K562 (cell line): ENCODE results near the gene LRRC4. TPM values are rescaled to one million over a fixed set of nuclear protein-coding genes. Genes with fewer than 3 reads are reported as not detected.

Experiments
- ATAC-seq: fragments of 200-7000 bp; cut with Tn5 transposase; 3 replicates; pipeline ENCODE4 v1.9.1; 2020; ENCODE audit warnings: moderate library complexity
- BruUV-seq: library from RNA; stranded (reverse); fragments of 400-500 nt; replicated peaks from 2 replicates; lab custom pipeline; 2021; lab: Mats Ljungman, UMichigan
- CTCF ChIA-PET: fragments of 300-600 bp; formaldehyde crosslinking; extraction: SDS; loops from one replicate; lab custom pipeline; 2021; ENCODE audit warnings: low intra/inter-chr PET ratio; lab: Yijun Ruan, JAX
- POLR2A ChIA-PET: fragments of 300-600, 350-650 bp; sonication (Branson Sonifier 250); formaldehyde crosslinking; extraction: SDS; loops from one replicate; lab custom pipeline; 2021; ENCODE audit warnings: antibody characterized with exemption, inconsistent platforms; lab: Yijun Ruan, JAX
- DNase-seq, 4 experiments: peaks; one replicate each; pipeline versions ENCODE4 v3.0.0 to v3.0.0-alpha.2; 2011 to 2018; ENCODE audit warnings: low spot score in 3 of 4, mixed read lengths in 3 of 4; ENCODE audit errors: extremely low read depth in 1 of 4
- FAIRE-seq: peaks from 2 replicates; lab custom pipeline; 2011; peaks lifted over from hg19 to GRCh38; lab: Jason Lieb, UNC
- H2AFZ ChIP-seq: 2 replicates; pipeline ENCODE4 v1.6.0; 2011; ENCODE audit warnings: low read depth, low read length, control low read depth, inconsistent platforms
- H3K27ac ChIP-seq: fragments of 200-600 bp; 3 replicates; pipeline ENCODE4 v1.8.0; 2011; ENCODE audit warnings: low read depth, mild to moderate bottlenecking, control low read depth, inconsistent platforms, low read length, moderate library complexity, mixed read lengths; ENCODE audit errors: extremely low read depth
- H3K27me3 ChIP-seq, 2 experiments: fragments of 300-600 bp in 1 of 2; 2 replicates in 1 of 2; 3 replicates in 1 of 2; pipeline versions ENCODE4 v1.6.0 to v1.8.0; 2011; ENCODE audit warnings: inconsistent platforms in 2 of 2, low read length in 2 of 2, mild to moderate bottlenecking in 1 of 2, mixed read lengths in 1 of 2, moderate library complexity in 1 of 2; ENCODE audit not compliant: control insufficient read depth in 2 of 2, insufficient read depth in 2 of 2
- H3K36me3 ChIP-seq: fragments of 300-600 bp; 3 replicates; pipeline ENCODE4 v1.8.0; 2011; ENCODE audit warnings: mild to moderate bottlenecking, low read length, inconsistent platforms; ENCODE audit not compliant: control insufficient read depth, insufficient read depth
- H3K4me1 ChIP-seq, 2 experiments: fragments of 200-600 bp in 1 of 2; replicated peaks in 1 of 2; 2 replicates in 1 of 2; 3 replicates in 1 of 2; pipeline versions ENCODE4 v1.5.1 to v1.8.0; 2011; ENCODE audit warnings: inconsistent platforms in 2 of 2, low read length in 2 of 2, mild to moderate bottlenecking in 1 of 2, mixed read lengths in 1 of 2, moderate library complexity in 1 of 2; ENCODE audit not compliant: control insufficient read depth in 2 of 2, insufficient read depth in 2 of 2
- H3K4me2 ChIP-seq: 2 replicates; pipeline ENCODE4 v1.6.1; 2011; ENCODE audit warnings: low read length, control low read depth, inconsistent platforms, mixed read lengths; ENCODE audit not compliant: insufficient read depth
- H3K4me3 ChIP-seq: fragments of 200-600 bp; sonication (generic), shearing (Covaris generic); 2 replicates; pipeline ENCODE4 v1.5.1; 2016; ENCODE audit warnings: control low read depth, inconsistent platforms
- H3K79me2 ChIP-seq: fragments of 200-600 bp; 3 replicates; pipeline ENCODE4 v1.8.0; 2011; ENCODE audit warnings: low read length, inconsistent platforms; ENCODE audit not compliant: control insufficient read depth, insufficient read depth
- H3K9ac ChIP-seq, 2 experiments: 2 replicates each; pipeline versions ENCODE4 v1.6.0 to v1.6.1; 2011; ENCODE audit warnings: low read depth in 2 of 2, low read length in 2 of 2, control low read depth in 1 of 2, inconsistent platforms in 1 of 2, mild to moderate bottlenecking in 1 of 2, mixed read lengths in 1 of 2; ENCODE audit not compliant: insufficient read depth in 1 of 2
- H3K9me1 ChIP-seq: one replicate; pipeline ENCODE4 v1.6.0; 2011; ENCODE audit warnings: inconsistent platforms, mild to moderate bottlenecking, low read length, moderate library complexity; ENCODE audit not compliant: control insufficient read depth, insufficient read depth
- H3K9me3 ChIP-seq: replicated peaks from 2 replicates; pipeline ENCODE4 v1.5.1; 2011; ENCODE audit warnings: low read depth, low read length, inconsistent platforms; ENCODE audit not compliant: control insufficient read depth, insufficient read depth
- H4K20me1 ChIP-seq: replicated peaks from 2 replicates; pipeline ENCODE4 v1.6.1; 2011; ENCODE audit warnings: low read length, inconsistent platforms, mixed read lengths; ENCODE audit not compliant: control insufficient read depth, insufficient read depth
- CTCF ChIP-seq, 3 experiments: IDR thresholded peaks in 2 of 3; conservative IDR thresholded peaks in 1 of 3; 2 replicates each; pipeline ENCODE4 v1.5.1; 2011 to 2012; ENCODE audit warnings: low read length in 3 of 3, mild to moderate bottlenecking in 3 of 3, control low read depth in 2 of 3, improper control_type of control experiment in 1 of 3, inconsistent platforms in 1 of 3, low read depth in 1 of 3, mixed read lengths in 1 of 3, moderate library complexity in 1 of 3; ENCODE audit not compliant: insufficient read depth in 2 of 3
- POLR2AphosphoS5 ChIP-seq: IDR thresholded peaks from 2 replicates; pipeline ENCODE4 v1.6.1; 2011; ENCODE audit warnings: mild to moderate bottlenecking, low read depth, low read length, moderate library complexity; ENCODE audit not compliant: control insufficient read depth, insufficient read depth
- RAD21 ChIP-seq, 2 experiments: fragments of 250-450 bp in 1 of 2; fragments of 450-650 bp in 1 of 2; sonication (Bioruptor Pico) in 1 of 2; formaldehyde crosslinking in 1 of 2; IDR thresholded peaks in 1 of 2; conservative IDR thresholded peaks in 1 of 2; 2 replicates each; pipeline versions ENCODE4 v1.4.0 to v1.8.0; 2020 to 2022; ENCODE audit warnings: mild to moderate bottlenecking in 2 of 2, moderate library complexity in 1 of 2
- SMARCC2 ChIP-seq: fragments of 450-650 bp; IDR thresholded peaks from 2 replicates; pipeline ENCODE4 v1.6.1; 2017; ENCODE audit warnings: antibody characterized with exemption, moderate library complexity, mild to moderate bottlenecking, low read depth
- ZNF143 ChIP-seq: sonication (generic); formaldehyde crosslinking; IDR thresholded peaks from 2 replicates; pipeline ENCODE4 v1.9.0; 2022; ENCODE audit warnings: mild to moderate bottlenecking, missing genetic modification reagents
- whole genome bisulfite sequencing: fragments of 100-300 bp; shearing (Covaris generic); methylation state at CpG from one replicate; pipeline ENCODE4 v1.1.6; 2016; ENCODE audit warnings: low coverage, mixed read lengths; ENCODE audit not compliant: insufficient coverage; ENCODE audit errors: missing lambda C conversion rate; 5-methylcytosine and 5-hydroxymethylcytosine counted together
- in situ Hi-C: fragments of 300-500 bp; cut with MboI; formaldehyde crosslinking; loops from 4 replicates; pipeline ENCODE4 v1.15.0; 2018; ENCODE audit warnings: inconsistent platforms, mixed read lengths
- intact Hi-C: fragments of 100-400 bp; cut with micrococcal nuclease; formaldehyde crosslinking; loops from 2 replicates; pipeline ENCODE4 v1.14.2; 2022
- polyA plus RNA-seq, 8 experiments: library from polyadenylated mRNA; depleted of rRNA in 4 of 8; stranded (reverse) in 5 of 8; unstranded in 3 of 8; fragments of >200 nt; fragmentation: Nextera tagmentation in 2 of 8; fragmentation: Illumina TruSeq in 1 of 8; extraction: Ambion mirVana in 2 of 8; extraction: Trizol in 1 of 8; gene quantifications; 2 replicates each; pipeline versions ENCODE4 v1.2.1 to v1.2.3, GENCODE V29; 2011 to 2014; ENCODE audit warnings: inconsistent platforms in 1 of 8, missing spikeins in 1 of 8
- total RNA-seq, 7 experiments: library from RNA; depleted of rRNA in 6 of 7; stranded (reverse); fragments of >200 nt in 6 of 7; fragmentation: Illumina TruSeq in 2 of 7; extraction: Trizol in 2 of 7; gene quantifications; 2 replicates each; pipeline versions ENCODE4 v1.2.1 to v1.2.3, GENCODE V29; 2011 to 2021; ENCODE audit warnings: low replicate concordance in 1 of 7

LRRC4 gene
- total and polyA plus RNA-seq, 9 of the 15 experiments (the other 6 are each of a cell fraction or from before 2014, with no cell fraction given), result 0.04 to 0.11 TPM; not detected in 7

- DNase-seq, result peak in 1 of 4 experiments; percentile 35
- Histone ChIP-seq H3K9ac (no peak overlapping the region), H3K9me3 (no peaks in the 10 kb centered on the region), H3K4me1 (peaks cover 3 to 6% of the 10 kb centered on the region in 2 experiments; a peak in 3 of 5 replicates), H3K27ac (no peak overlapping the region), H3K79me2 (no peaks in the 10 kb centered on the region), H3K4me2 (no peak overlapping the region)
- 81% methylated on average over 7 of the region's 7 CpGs for WGBS
- in situ Hi-C loops, result no loop called here
- intact Hi-C loops, result no loop called here
- TF ChIP-seq CTCF (IDR thresholded peaks at IDR 0.05 in 2 of 3, conservative IDR thresholded peaks at IDR 0.05 in 1 of 3; ENCODE audit: insufficient read depth in 2 of 3, low read depth in 1 of 3, low read length in 3 of 3) (peak; percentile 26 to 48 (median 28); a peak in 4 of 6 replicates), POLR2AphosphoS5 (0 out of 2 replicates have a peak, but pooled peaks have one; percentile 20), RAD21 (CRISPR knock-in tag; conservative IDR thresholded peaks at IDR 0.05 in 1 of 2, IDR thresholded peaks at IDR 0.05 in 1 of 2) (peak in 1 of 2 experiments; percentile 32; a peak in 1 of 4 replicates), SMARCC2 (no peak), ZNF143 (CRISPR knock-in tag) (no peak)
- TF ChIP-seq, all 486 proteins: peak for 3
- Histone ChIP-seq H3K27me3 (no peaks in the 10 kb centered on the region), H3K4me3 (no peak overlapping the region), H4K20me1 (peaks cover 5% of the 10 kb centered on the region; the same call in 1 of the 2 replicates), H3K36me3 (peaks cover 61% of the 10 kb centered on the region), H2AFZ (no peak overlapping the region), H3K9me1 (peaks cover 4% of the 10 kb centered on the region)
- POLR2A ChIA-PET, result interaction anchor here (0.7 to 1.3 kb wide), 4 partner anchors 10 to 50 kb away, joined by 3 to 6 read pairs (median 4); no protein-coding TSS in a partner anchor
- ATAC-seq (peak; percentile 74), FAIRE-seq (no peak)
- CTCF ChIA-PET, result no interaction called here
- no TSS peak for BruUV-seq
Measured at GRCh38 chr7:128010391-128011127, 20.7 kb downstream of the LRRC4 start.
